RWPE1 (cell line): ENCODE data around the gene KCNJ6.
"Not testable (repeated sequence)": the region's sequence is repeated elsewhere in the genome, so short reads cannot be mapped to it uniquely, and the experiment has no call there.

ENCODE experiments used
- CTCF ChIA-PET: fragments of 350-600 bp; sonication (Branson Sonifier 250); formaldehyde crosslinking; extraction: SDS; loops from one replicate; lab custom pipeline; 2021; lab: Yijun Ruan, JAX
- POLR2A ChIA-PET: fragments of 400-600 bp; formaldehyde crosslinking; extraction: SDS; loops from one replicate; lab custom pipeline; 2020; ENCODE audit warnings: antibody characterized with exemption; ENCODE audit not compliant: low non-redundant PET; lab: Yijun Ruan, JAX
- DNase-seq: peaks from one replicate; pipeline ENCODE4 v3.0.0; 2012; ENCODE audit warnings: low spot score
- H3K27ac ChIP-seq: fragments of 450-650 bp; 2 replicates; pipeline ENCODE4 v1.5.1; 2017
- TF ChIP-seq, protein P1 (sequence below): fragments of 450-650 bp; conservative IDR thresholded peaks from 2 replicates; pipeline ENCODE4 v1.5.1; 2017; ENCODE audit warnings: low read depth, mild to moderate bottlenecking

KCNJ6 gene

DNA sequence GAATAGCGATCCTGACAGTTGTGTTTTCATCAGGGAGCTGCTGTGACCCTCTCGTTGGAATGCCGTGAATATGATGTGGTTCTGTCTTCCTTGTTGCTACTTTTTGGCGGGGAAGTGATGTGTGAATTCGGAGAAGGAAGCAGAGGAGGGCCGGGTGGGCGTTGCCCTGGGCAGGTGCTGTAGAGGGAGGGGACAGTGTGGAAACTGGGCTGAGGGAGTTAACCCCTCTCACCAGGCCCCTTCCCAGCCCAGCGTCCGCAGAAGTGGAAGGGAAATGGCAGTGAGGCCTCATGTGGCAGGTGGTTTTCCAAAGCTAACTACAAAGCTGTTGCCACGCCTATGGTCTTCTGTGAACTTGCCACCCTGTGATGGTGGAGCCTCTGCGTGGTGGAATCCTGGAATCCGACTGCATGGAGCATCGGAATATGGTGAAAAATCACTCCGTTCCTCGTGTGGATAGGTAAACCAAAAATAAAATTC, 321.7 kb downstream of the KCNJ6 start:
- POLR2A ChIA-PET = no interaction called here
- no peak overlapping the region for H3K27ac ChIP-seq
- CTCF ChIA-PET = no interaction called here
- no peak for DNase-seq
- TF ChIP-seq, protein P1, sequence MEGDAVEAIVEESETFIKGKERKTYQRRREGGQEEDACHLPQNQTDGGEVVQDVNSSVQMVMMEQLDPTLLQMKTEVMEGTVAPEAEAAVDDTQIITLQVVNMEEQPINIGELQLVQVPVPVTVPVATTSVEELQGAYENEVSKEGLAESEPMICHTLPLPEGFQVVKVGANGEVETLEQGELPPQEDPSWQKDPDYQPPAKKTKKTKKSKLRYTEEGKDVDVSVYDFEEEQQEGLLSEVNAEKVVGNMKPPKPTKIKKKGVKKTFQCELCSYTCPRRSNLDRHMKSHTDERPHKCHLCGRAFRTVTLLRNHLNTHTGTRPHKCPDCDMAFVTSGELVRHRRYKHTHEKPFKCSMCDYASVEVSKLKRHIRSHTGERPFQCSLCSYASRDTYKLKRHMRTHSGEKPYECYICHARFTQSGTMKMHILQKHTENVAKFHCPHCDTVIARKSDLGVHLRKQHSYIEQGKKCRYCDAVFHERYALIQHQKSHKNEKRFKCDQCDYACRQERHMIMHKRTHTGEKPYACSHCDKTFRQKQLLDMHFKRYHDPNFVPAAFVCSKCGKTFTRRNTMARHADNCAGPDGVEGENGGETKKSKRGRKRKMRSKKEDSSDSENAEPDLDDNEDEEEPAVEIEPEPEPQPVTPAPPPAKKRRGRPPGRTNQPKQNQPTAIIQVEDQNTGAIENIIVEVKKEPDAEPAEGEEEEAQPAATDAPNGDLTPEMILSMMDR = no peak

DNA sequence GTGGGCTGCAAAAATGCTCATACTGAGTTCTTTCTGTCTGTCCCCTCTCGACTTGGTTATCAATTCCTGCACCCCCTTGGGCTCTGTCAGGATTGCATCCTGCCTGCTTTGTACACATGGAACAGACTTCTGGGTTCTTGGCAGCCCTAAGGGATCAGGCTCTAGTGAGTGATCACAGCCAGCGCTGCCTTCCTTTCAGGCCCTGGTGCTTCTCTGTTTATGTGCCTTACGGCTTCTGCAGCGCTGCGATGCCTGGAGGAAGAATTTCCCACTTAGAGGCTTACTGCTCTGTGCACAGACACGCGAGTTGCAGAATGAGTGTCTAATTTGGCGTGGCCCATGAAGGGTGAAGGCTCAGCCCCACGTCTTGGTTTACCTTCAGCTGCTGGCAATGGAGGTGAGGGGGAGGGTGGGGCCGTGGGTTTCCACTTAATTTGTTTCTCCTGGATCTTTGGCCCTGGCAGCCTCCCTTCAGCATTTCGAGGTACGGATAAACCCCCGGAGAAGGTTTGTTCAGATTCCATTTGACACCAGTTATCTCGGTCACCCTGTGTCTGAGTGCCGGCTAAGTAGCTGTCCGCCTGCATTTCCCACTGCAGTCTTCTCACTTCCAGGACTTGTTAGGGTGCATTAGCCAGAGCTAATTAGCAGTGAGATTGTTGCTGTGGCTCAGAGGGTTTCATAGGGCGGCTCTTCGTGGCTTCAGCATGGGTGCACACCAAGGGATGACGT, 322.4 kb downstream of the KCNJ6 start:
- TF ChIP-seq, protein P1 = no peak
- H3K27ac ChIP-seq = no peak overlapping the region
- no peak for DNase-seq
- ChIA-PET POLR2A (no interaction called here), CTCF (no interaction called here)

DNA sequence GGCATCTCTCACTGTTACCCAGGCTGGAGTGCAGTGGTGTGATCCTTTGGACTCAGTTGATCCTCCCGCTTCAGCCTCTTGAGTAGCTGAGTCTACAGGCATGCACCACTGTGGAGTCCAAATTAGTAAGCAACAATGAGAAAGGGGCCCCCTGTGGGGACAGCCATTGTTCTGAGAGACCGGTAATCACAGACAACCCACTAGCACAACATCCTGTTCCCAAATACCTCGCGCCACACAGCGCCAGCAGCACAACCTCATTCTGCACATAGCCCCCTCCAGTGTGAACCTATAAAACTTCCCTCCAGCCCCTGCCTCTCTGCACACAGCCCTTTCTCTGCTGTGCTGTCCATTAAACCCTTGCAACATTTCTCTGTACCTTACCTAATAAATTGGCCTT, 323.2 kb downstream of the KCNJ6 start:
- DNase-seq = no peak
- ChIA-PET POLR2A (no interaction called here), CTCF (no interaction called here)
- TF ChIP-seq, protein P1 = no peak
- no peak overlapping the region for H3K27ac ChIP-seq

DNA sequence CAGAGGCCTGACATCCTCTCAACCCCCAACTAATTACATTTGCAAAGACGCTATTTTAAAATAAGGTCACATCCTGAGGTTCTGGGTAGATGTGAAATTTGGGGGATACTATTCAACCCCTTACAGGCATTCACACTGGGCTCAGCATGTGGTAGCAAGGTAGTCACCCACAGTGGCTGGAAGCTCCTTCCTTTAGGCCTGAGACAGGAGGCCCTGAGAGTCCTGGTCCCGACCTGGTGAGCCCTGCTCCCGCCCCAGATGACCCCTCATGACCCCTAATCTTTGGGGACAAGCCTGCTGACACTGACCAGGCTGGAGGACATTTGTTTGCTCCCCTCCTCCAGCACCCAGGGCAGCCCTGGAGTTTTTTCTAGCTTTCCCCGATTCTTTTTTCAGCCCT, 323.8 kb downstream of the KCNJ6 start:
- POLR2A ChIA-PET = no interaction called here
- no peak overlapping the region for H3K27ac ChIP-seq
- TF ChIP-seq, protein P1 = no peak
- CTCF ChIA-PET = no interaction called here
- DNase-seq = no peak

DNA sequence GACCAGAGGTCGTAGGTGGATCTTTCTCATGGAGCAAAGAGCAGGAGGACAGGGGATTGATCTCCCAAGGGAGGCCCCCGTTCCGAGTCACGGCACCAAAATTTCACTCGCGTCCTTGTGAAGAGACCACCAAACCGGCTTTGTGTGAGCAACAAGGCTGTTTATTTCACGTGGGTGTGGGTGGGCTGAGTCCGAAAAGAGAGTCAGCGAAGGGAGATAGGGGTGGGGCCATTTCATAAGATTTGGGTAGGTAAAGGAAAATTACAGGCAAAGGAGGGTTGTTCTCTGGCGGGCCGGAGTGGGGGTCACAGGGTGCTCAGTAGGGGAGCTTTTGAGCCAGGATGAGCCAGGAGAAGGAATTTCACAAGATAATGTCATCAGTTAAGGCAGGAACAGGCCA, 324.3 kb downstream of the KCNJ6 start:
- CTCF ChIA-PET, H3K27ac ChIP-seq, DNase-seq, POLR2A ChIA-PET: not testable (repeated sequence)

DNA sequence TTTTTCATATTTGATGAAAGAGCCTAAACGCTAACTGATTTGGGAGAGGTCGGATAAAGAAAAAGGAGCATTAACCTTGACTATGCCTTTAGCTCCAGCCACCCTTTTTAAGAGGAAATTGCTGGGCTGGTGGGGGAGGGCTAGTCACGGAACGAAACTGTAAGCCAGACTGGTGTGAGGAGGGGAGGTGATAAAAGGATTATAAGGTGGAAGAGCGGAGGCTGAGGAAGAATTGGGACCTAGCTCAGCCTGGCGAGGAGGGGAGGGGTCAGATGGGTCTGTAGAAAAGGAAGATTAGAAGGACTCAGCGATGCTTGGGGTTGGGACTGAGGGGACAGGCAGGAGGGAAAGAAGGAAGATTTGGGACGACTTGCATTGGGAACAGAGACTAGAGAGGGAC, 325.4 kb downstream of the KCNJ6 start:
- DNase-seq, POLR2A ChIA-PET, CTCF ChIA-PET, H3K27ac ChIP-seq: not testable (repeated sequence)

DNA sequence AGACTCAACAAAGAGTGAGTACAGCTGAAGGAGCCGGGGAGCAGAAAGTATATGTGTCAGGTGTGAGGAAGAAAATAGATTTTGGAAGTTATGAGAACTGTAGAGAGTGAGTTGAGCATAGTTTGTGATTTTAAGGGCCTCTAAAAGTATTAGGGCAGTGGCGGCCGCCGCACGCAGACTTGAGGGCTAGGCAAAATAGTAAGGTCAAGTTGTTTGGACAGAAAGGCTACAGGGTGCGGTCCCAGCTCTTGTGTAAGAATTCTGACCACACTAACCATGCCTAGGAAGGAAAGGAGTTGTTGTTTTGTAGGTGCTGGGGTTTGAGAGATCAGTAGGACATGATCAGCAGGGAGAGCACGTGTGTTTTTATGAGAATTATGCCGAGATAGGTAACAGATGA, 327.6 kb downstream of the KCNJ6 start:
- CTCF ChIA-PET, DNase-seq, POLR2A ChIA-PET, H3K27ac ChIP-seq: not testable (repeated sequence)

DNA sequence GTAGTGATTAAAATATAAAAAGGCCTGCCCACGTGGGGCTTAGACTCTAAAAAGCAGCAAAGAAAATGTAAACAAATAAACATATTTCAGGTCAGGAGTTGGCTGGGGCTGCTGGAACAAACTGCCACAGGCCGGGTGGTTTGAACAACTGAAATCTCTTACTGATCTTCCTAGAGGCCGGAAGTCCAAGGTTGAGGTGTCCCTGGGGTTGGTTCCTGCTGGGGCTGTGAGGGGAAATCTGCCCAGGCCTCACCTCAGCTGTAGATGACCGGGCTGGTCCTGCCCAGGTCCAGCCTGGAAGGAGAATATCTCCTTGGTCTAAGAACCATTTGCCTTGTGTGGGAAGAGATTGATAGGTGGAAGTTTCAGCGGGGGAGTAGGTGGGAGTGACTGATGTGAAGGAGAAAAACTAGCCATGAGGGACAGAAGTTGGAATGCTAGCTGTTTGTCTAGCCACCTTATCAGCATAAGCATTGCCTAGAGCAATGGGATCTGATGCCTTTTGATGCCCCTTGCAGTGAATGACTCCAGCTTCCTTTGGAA, 328.6 kb downstream of the KCNJ6 start:
- DNase-seq = no peak
- CTCF ChIA-PET = no interaction called here
- TF ChIP-seq, protein P1 = no peak
- POLR2A ChIA-PET = no interaction called here
- no peak overlapping the region for H3K27ac ChIP-seq
